Measurements from ENCODE around the gene MYADML2. TPM values are rescaled to one million over a fixed set of nuclear protein-coding genes. Genes with fewer than 3 reads are reported as not detected.

The MYADML2 gene
- total and polyA plus RNA-seq, 2 of the 8 experiments (the other 6 are each of a cell fraction or from before 2014, with no cell fraction given) = 0.26 to 0.47 TPM

DNA sequence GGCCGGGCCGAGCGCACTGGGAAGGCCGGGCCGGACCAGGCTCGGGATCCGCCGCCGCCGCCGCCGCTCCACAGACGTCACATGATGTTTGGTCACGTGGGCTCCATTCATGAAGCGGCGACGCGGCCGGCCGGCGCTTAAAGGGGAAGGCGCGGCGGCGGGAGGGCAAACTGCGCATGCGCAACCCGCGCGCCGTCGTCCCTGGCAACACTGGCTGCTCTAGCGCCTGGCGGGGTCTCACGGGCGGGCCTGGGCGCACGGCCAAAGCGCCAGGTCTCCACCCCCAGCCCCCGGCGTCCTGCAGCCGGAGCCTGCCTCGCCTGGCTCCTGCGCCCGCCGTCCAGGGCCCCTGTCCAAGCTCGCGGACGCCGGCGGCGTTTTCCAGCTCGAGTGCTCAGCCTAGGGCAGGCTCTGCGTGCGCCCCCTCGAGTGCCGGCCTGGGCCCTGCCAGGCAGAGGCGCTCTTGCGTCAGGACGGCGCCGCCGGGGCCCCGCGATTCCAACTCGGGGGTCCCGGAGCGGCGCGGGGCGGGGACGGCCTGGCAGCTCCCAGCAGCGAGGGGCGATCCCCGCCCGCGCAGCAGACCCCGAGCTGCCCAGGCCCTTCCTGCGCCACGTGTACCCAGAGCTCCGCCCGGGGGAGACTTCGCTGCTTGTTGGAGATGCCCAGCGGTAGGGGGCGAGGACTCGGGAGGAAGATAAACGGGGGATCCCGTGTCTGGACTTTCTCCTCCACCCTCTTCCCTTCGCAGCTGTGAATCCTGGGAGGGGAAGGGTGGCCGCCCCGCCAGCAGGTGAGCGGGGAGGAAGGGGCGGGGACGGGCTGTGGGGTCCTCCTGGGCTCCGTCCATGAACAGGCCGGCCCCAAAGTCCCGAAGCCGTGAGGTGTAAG is 19.1 kb downstream of the MYADML2 start, which contains the start of gene MAFG (continued):
- no peak for TF ChIP-seq SIRT6 (IDR thresholded peaks at IDR 0.05; ENCODE audit: low read length)
- no peak for TF ChIP-seq POU5F1 (IDR thresholded peaks at IDR 0.05; ENCODE audit: low read depth, low read length)
- peak; percentile 86; the same call in 1 of the 2 replicates for TF ChIP-seq SP4 (IDR thresholded peaks at IDR 0.05; ENCODE audit: low read length)
- no peak for TF ChIP-seq CHD1 (IDR thresholded peaks at IDR 0.05; ENCODE audit: low read depth, low read length)
- TF ChIP-seq, protein P1, sequence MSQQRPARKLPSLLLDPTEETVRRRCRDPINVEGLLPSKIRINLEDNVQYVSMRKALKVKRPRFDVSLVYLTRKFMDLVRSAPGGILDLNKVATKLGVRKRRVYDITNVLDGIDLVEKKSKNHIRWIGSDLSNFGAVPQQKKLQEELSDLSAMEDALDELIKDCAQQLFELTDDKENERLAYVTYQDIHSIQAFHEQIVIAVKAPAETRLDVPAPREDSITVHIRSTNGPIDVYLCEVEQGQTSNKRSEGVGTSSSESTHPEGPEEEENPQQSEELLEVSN (IDR thresholded peaks at IDR 0.05) = peak; percentile 16; the same call in 1 of the 2 replicates
- TF ChIP-seq, protein P2, sequence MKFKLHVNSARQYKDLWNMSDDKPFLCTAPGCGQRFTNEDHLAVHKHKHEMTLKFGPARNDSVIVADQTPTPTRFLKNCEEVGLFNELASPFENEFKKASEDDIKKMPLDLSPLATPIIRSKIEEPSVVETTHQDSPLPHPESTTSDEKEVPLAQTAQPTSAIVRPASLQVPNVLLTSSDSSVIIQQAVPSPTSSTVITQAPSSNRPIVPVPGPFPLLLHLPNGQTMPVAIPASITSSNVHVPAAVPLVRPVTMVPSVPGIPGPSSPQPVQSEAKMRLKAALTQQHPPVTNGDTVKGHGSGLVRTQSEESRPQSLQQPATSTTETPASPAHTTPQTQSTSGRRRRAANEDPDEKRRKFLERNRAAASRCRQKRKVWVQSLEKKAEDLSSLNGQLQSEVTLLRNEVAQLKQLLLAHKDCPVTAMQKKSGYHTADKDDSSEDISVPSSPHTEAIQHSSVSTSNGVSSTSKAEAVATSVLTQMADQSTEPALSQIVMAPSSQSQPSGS (IDR thresholded peaks at IDR 0.05; ENCODE audit: low read length) = no peak
- TF ChIP-seq, protein P3, sequence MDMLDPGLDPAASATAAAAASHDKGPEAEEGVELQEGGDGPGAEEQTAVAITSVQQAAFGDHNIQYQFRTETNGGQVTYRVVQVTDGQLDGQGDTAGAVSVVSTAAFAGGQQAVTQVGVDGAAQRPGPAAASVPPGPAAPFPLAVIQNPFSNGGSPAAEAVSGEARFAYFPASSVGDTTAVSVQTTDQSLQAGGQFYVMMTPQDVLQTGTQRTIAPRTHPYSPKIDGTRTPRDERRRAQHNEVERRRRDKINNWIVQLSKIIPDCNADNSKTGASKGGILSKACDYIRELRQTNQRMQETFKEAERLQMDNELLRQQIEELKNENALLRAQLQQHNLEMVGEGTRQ (IDR thresholded peaks at IDR 0.05; ENCODE audit: low read length) = peak; percentile 98
- TF ChIP-seq GABPA (IDR thresholded peaks at IDR 0.05; ENCODE audit: borderline replicate concordance, insufficient read depth, low read length) = peak; percentile 49; the same call in 1 of the 2 replicates
- 0 out of 2 replicates have a peak, but pooled peaks have one; percentile 26 for TF ChIP-seq KDM5A (IDR thresholded peaks at IDR 0.05; ENCODE audit: low read length)
- TF ChIP-seq POLR2A (IDR thresholded peaks at IDR 0.05; ENCODE audit: control extremely low read depth in 1 of 2, low read depth in 2 of 2, low read length in 2 of 2) = no peak
- no peak for TF ChIP-seq FOSL1 (IDR thresholded peaks at IDR 0.05; ENCODE audit: insufficient read depth, low read depth, low read length)
- TF ChIP-seq BACH1 (IDR thresholded peaks at IDR 0.05; ENCODE audit: low read length) = 0 out of 2 replicates have a peak, but pooled peaks have one; percentile 22
- no peak for TF ChIP-seq BRCA1 (IDR thresholded peaks at IDR 0.05; ENCODE audit: low read depth, low read length)
- TF ChIP-seq GTF2F1 (IDR thresholded peaks at IDR 0.05; ENCODE audit: borderline replicate concordance, low read depth, low read length) = no peak
- no peak for TF ChIP-seq RXRA (IDR thresholded peaks at IDR 0.05; ENCODE audit: insufficient read depth, low read depth, low read length)
- TF ChIP-seq ZNF274 (IDR thresholded peaks at IDR 0.05; ENCODE audit: borderline replicate concordance, extremely low read depth, low read length) = no peak
- no peak for TF ChIP-seq CHD2 (IDR thresholded peaks at IDR 0.05; ENCODE audit: low read length)
